K562 (cell line): Measurements from ENCODE around the gene PLXNA2. TPM values are rescaled to one million over a fixed set of nuclear protein-coding genes. Genes with fewer than 3 reads are reported as not detected.

ENCODE experiments used
- ATAC-seq: fragments of 200-7000 bp; cut with Tn5 transposase; 3 replicates; pipeline ENCODE4 v1.9.1; 2020; ENCODE audit warnings: moderate library complexity
- BruUV-seq: library from RNA; stranded (reverse); fragments of 400-500 nt; replicated peaks from 2 replicates; lab custom pipeline; 2021; lab: Mats Ljungman, UMichigan
- CTCF ChIA-PET: fragments of 300-600 bp; formaldehyde crosslinking; extraction: SDS; loops from one replicate; lab custom pipeline; 2021; ENCODE audit warnings: low intra/inter-chr PET ratio; lab: Yijun Ruan, JAX
- POLR2A ChIA-PET: fragments of 300-600, 350-650 bp; sonication (Branson Sonifier 250); formaldehyde crosslinking; extraction: SDS; loops from one replicate; lab custom pipeline; 2021; ENCODE audit warnings: antibody characterized with exemption, inconsistent platforms; lab: Yijun Ruan, JAX
- DNase-seq, 4 experiments: peaks; one replicate each; pipeline versions ENCODE4 v3.0.0 to v3.0.0-alpha.2; 2011 to 2018; ENCODE audit warnings: low spot score in 3 of 4, mixed read lengths in 3 of 4; ENCODE audit errors: extremely low read depth in 1 of 4
- FAIRE-seq: peaks from 2 replicates; lab custom pipeline; 2011; peaks lifted over from hg19 to GRCh38; lab: Jason Lieb, UNC
- H2AFZ ChIP-seq: 2 replicates; pipeline ENCODE4 v1.6.0; 2011; ENCODE audit warnings: low read depth, low read length, control low read depth, inconsistent platforms
- H3K27ac ChIP-seq: fragments of 200-600 bp; 3 replicates; pipeline ENCODE4 v1.8.0; 2011; ENCODE audit warnings: low read depth, mild to moderate bottlenecking, control low read depth, inconsistent platforms, low read length, moderate library complexity, mixed read lengths; ENCODE audit errors: extremely low read depth
- H3K27me3 ChIP-seq, 2 experiments: fragments of 300-600 bp in 1 of 2; 2 replicates in 1 of 2; 3 replicates in 1 of 2; pipeline versions ENCODE4 v1.6.0 to v1.8.0; 2011; ENCODE audit warnings: inconsistent platforms in 2 of 2, low read length in 2 of 2, mild to moderate bottlenecking in 1 of 2, mixed read lengths in 1 of 2, moderate library complexity in 1 of 2; ENCODE audit not compliant: control insufficient read depth in 2 of 2, insufficient read depth in 2 of 2
- H3K36me3 ChIP-seq: fragments of 300-600 bp; 3 replicates; pipeline ENCODE4 v1.8.0; 2011; ENCODE audit warnings: mild to moderate bottlenecking, low read length, inconsistent platforms; ENCODE audit not compliant: control insufficient read depth, insufficient read depth
- H3K4me1 ChIP-seq, 2 experiments: fragments of 200-600 bp in 1 of 2; replicated peaks in 1 of 2; 2 replicates in 1 of 2; 3 replicates in 1 of 2; pipeline versions ENCODE4 v1.5.1 to v1.8.0; 2011; ENCODE audit warnings: inconsistent platforms in 2 of 2, low read length in 2 of 2, mild to moderate bottlenecking in 1 of 2, mixed read lengths in 1 of 2, moderate library complexity in 1 of 2; ENCODE audit not compliant: control insufficient read depth in 2 of 2, insufficient read depth in 2 of 2
- H3K4me2 ChIP-seq: 2 replicates; pipeline ENCODE4 v1.6.1; 2011; ENCODE audit warnings: low read length, control low read depth, inconsistent platforms, mixed read lengths; ENCODE audit not compliant: insufficient read depth
- H3K4me3 ChIP-seq: fragments of 200-600 bp; sonication (generic), shearing (Covaris generic); 2 replicates; pipeline ENCODE4 v1.5.1; 2016; ENCODE audit warnings: control low read depth, inconsistent platforms
- H3K79me2 ChIP-seq: fragments of 200-600 bp; 3 replicates; pipeline ENCODE4 v1.8.0; 2011; ENCODE audit warnings: low read length, inconsistent platforms; ENCODE audit not compliant: control insufficient read depth, insufficient read depth
- H3K9ac ChIP-seq, 2 experiments: 2 replicates each; pipeline versions ENCODE4 v1.6.0 to v1.6.1; 2011; ENCODE audit warnings: low read depth in 2 of 2, low read length in 2 of 2, control low read depth in 1 of 2, inconsistent platforms in 1 of 2, mild to moderate bottlenecking in 1 of 2, mixed read lengths in 1 of 2; ENCODE audit not compliant: insufficient read depth in 1 of 2
- H3K9me1 ChIP-seq: one replicate; pipeline ENCODE4 v1.6.0; 2011; ENCODE audit warnings: inconsistent platforms, mild to moderate bottlenecking, low read length, moderate library complexity; ENCODE audit not compliant: control insufficient read depth, insufficient read depth
- H3K9me3 ChIP-seq: replicated peaks from 2 replicates; pipeline ENCODE4 v1.5.1; 2011; ENCODE audit warnings: low read depth, low read length, inconsistent platforms; ENCODE audit not compliant: control insufficient read depth, insufficient read depth
- H4K20me1 ChIP-seq: replicated peaks from 2 replicates; pipeline ENCODE4 v1.6.1; 2011; ENCODE audit warnings: low read length, inconsistent platforms, mixed read lengths; ENCODE audit not compliant: control insufficient read depth, insufficient read depth
- ATF7 ChIP-seq: fragments of 450-650 bp; IDR thresholded peaks from 2 replicates; pipeline ENCODE4 v1.7.1; 2014; ENCODE audit warnings: mild to moderate bottlenecking, moderate library complexity
- CHD1 ChIP-seq: fragments of 200-600 bp; sonication (generic); IDR thresholded peaks from one replicate; pipeline ENCODE4 v1.6.1; 2012; ENCODE audit warnings: mild to moderate bottlenecking, moderate library complexity, low read length, inconsistent platforms
- DIDO1 ChIP-seq: fragments of 450-650 bp; IDR thresholded peaks from 2 replicates; pipeline ENCODE4 v1.6.1; 2016; ENCODE audit warnings: low read depth, missing biosample characterization, missing genetic modification characterization
- DPF2 ChIP-seq: fragments of 450-650 bp; IDR thresholded peaks from 2 replicates; pipeline ENCODE4 v1.6.1; 2016
- HDAC8 ChIP-seq: fragments of 450-650 bp; IDR thresholded peaks from 2 replicates; pipeline ENCODE4 v1.6.1; 2016; ENCODE audit warnings: mild to moderate bottlenecking, missing genetic modification characterization, moderate library complexity, missing compliant biosample characterization
- KHSRP ChIP-seq: fragments of 450-650 bp; IDR thresholded peaks from 2 replicates; pipeline ENCODE4 v1.6.1; 2017
- NEUROD1 ChIP-seq: fragments of 150-350 bp; IDR thresholded peaks from 2 replicates; pipeline ENCODE4 v1.6.1; 2014; ENCODE audit warnings: borderline replicate concordance, low read length, low read depth; ENCODE audit not compliant: partially characterized antibody
- NR2C1 ChIP-seq, 2 experiments: fragments of 450-650 bp; IDR thresholded peaks; 2 replicates each; pipeline ENCODE4 v1.6.1; 2017; ENCODE audit warnings: mild to moderate bottlenecking in 2 of 2, antibody characterized with exemption in 1 of 2, inconsistent platforms in 1 of 2, missing compliant biosample characterization in 1 of 2, missing genetic modification characterization in 1 of 2
- PTRF ChIP-seq: fragments of 450-650 bp; IDR thresholded peaks from 2 replicates; pipeline ENCODE4 v1.6.1; 2016; ENCODE audit warnings: mild to moderate bottlenecking, missing genetic modification characterization, missing compliant biosample characterization
- SNIP1 ChIP-seq: fragments of 450-650 bp; IDR thresholded peaks from 2 replicates; pipeline ENCODE4 v1.7.1; 2017; ENCODE audit warnings: low read depth, mild to moderate bottlenecking
- SPI1 ChIP-seq: IDR thresholded peaks from 2 replicates; pipeline ENCODE4 v1.6.1; 2011; ENCODE audit warnings: low read depth, low read length, control low read depth, borderline replicate concordance
- ZKSCAN3 ChIP-seq: fragments of 250-450 bp; sonication (Bioruptor Pico); IDR thresholded peaks from 2 replicates; pipeline ENCODE4 v1.4.0; 2020
- ZNF586 ChIP-seq: fragments of 450-650 bp; formaldehyde crosslinking; conservative IDR thresholded peaks from 2 replicates; pipeline ENCODE4 v1.4.0; 2020; ENCODE audit warnings: mild to moderate bottlenecking, moderate library complexity
- WGBS: fragments of 100-300 bp; shearing (Covaris generic); methylation state at CpG from one replicate; pipeline ENCODE4 v1.1.6; 2016; ENCODE audit warnings: low coverage, mixed read lengths; ENCODE audit not compliant: insufficient coverage; ENCODE audit errors: missing lambda C conversion rate; 5-methylcytosine and 5-hydroxymethylcytosine counted together
- in situ Hi-C: fragments of 300-500 bp; cut with MboI; formaldehyde crosslinking; loops from 4 replicates; pipeline ENCODE4 v1.15.0; 2018; ENCODE audit warnings: inconsistent platforms, mixed read lengths
- intact Hi-C: fragments of 100-400 bp; cut with micrococcal nuclease; formaldehyde crosslinking; loops from 2 replicates; pipeline ENCODE4 v1.14.2; 2022
- polyA plus RNA-seq, 8 experiments: library from polyadenylated mRNA; depleted of rRNA in 4 of 8; stranded (reverse) in 5 of 8; unstranded in 3 of 8; fragments of >200 nt; fragmentation: Nextera tagmentation in 2 of 8; fragmentation: Illumina TruSeq in 1 of 8; extraction: Ambion mirVana in 2 of 8; extraction: Trizol in 1 of 8; gene quantifications; 2 replicates each; pipeline versions ENCODE4 v1.2.1 to v1.2.3, GENCODE V29; 2011 to 2014; ENCODE audit warnings: inconsistent platforms in 1 of 8, missing spikeins in 1 of 8
- total RNA-seq, 7 experiments: library from RNA; depleted of rRNA in 6 of 7; stranded (reverse); fragments of >200 nt in 6 of 7; fragmentation: Illumina TruSeq in 2 of 7; extraction: Trizol in 2 of 7; gene quantifications; 2 replicates each; pipeline versions ENCODE4 v1.2.1 to v1.2.3, GENCODE V29; 2011 to 2021; ENCODE audit warnings: low replicate concordance in 1 of 7
- TF ChIP-seq, protein P1 (sequence below), 2 experiments: IDR thresholded peaks in 1 of 2; conservative IDR thresholded peaks in 1 of 2; 2 replicates each; pipeline ENCODE4 v1.6.1; 2016; ENCODE audit warnings: low read depth in 2 of 2, mild to moderate bottlenecking in 1 of 2, missing compliant biosample characterization in 1 of 2, missing genetic modification characterization in 1 of 2, moderate library complexity in 1 of 2
- TF ChIP-seq, protein P2 (sequence below): IDR thresholded peaks from 2 replicates; pipeline ENCODE4 v1.6.1; 2012; ENCODE audit warnings: low read depth, low read length, improper control_type of control experiment, borderline replicate concordance
- TF ChIP-seq, protein P3 (sequence below): fragments of 250-450 bp; sonication (Bioruptor Pico); IDR thresholded peaks from 2 replicates; pipeline ENCODE4 v1.4.0; 2020; ENCODE audit warnings: mild to moderate bottlenecking, moderate library complexity

Gene PLXNA2
- total and polyA plus RNA-seq, 9 of the 15 experiments (the other 6 are each of a cell fraction or from before 2014, with no cell fraction given): 0.01 to 1.3 (median 0.32) TPM

DNA sequence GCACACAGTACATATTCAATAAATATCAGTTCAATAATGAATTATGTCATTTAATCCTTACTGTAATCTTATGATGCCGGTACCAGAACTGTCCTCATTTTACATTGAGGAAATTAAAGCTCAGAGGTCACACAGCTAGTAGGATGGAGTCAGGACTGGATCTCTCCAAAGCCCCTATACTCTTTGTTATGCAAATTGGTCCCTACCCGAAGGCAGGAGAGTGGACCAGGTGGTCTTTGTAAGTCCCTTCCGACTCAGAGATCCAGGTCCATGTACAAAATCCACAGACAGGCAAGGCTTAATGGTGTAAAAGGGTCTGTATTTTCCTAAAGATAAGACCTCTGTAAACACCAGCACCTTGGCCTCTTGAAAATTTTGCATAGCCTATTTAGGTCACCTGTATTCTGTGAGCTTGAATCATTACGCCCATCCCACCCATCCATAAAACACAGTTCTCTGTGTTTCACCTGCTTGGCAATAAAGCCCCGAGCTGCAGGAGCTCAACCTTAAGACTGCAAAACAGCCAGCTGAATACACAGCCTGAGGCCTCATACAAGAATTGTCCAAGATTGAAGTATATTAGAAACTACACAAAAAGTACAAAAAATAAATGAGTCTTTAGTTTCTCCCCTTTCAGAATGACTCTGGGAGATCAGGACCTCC, 41.7 kb downstream of the PLXNA2 start:
- Histone ChIP-seq H4K20me1 (no peaks in the 10 kb centered on the region), H3K4me1 (peaks cover 0 to 13% of the 10 kb centered on the region in 2 experiments; a peak in 3 of 5 replicates), H3K9me1 (no peaks in the 10 kb centered on the region), H3K4me2 (no peak overlapping the region), H2AFZ (no peak overlapping the region), H3K36me3 (no peaks in the 10 kb centered on the region), H3K79me2 (no peaks in the 10 kb centered on the region), H3K4me3 (no peak overlapping the region), H3K9me3 (no peaks in the 10 kb centered on the region), H3K9ac (no peak overlapping the region), H3K27ac (no peak overlapping the region), H3K27me3 (no peaks in the 10 kb centered on the region)
- intact Hi-C loops: no loop called here
- DNase-seq (no peak), FAIRE-seq (no peak), ATAC-seq (no peak)
- ChIA-PET POLR2A (interaction anchor here (0.5 to 1.5 kb wide), 4 partner anchors 10 to 71 kb away, joined by 3 read pairs; no protein-coding TSS in a partner anchor), CTCF (no interaction called here)
- WGBS: 48% methylated on average over 5 of the region's 5 CpGs
- in situ Hi-C loops: no loop called here
- no TSS peak for BruUV-seq
- no peak for TF ChIP-seq SPI1
- TF ChIP-seq, protein P1, sequence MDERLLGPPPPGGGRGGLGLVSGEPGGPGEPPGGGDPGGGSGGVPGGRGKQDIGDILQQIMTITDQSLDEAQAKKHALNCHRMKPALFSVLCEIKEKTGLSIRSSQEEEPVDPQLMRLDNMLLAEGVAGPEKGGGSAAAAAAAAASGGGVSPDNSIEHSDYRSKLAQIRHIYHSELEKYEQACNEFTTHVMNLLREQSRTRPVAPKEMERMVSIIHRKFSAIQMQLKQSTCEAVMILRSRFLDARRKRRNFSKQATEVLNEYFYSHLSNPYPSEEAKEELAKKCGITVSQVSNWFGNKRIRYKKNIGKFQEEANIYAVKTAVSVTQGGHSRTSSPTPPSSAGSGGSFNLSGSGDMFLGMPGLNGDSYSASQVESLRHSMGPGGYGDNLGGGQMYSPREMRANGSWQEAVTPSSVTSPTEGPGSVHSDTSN (CRISPR knock-in tag; IDR thresholded peaks at IDR 0.05; ENCODE audit: low read depth): no peak
- TF ChIP-seq, protein P1 (tag; conservative IDR thresholded peaks at IDR 0.05; ENCODE audit: low read depth): no peak
- no peak for TF ChIP-seq ATF7
- TF ChIP-seq NEUROD1: no peak
- no peak for TF ChIP-seq DPF2
- TF ChIP-seq NR2C1 (IDR thresholded peaks at IDR 0.05): no peak
- TF ChIP-seq NR2C1 (tag; IDR thresholded peaks at IDR 0.05): no peak
- no peak for TF ChIP-seq DIDO1 (tag)
- no peak for TF ChIP-seq ZKSCAN3 (CRISPR knock-in tag)
- no peak for TF ChIP-seq SNIP1
- no peak for TF ChIP-seq KHSRP
- TF ChIP-seq, protein P2, sequence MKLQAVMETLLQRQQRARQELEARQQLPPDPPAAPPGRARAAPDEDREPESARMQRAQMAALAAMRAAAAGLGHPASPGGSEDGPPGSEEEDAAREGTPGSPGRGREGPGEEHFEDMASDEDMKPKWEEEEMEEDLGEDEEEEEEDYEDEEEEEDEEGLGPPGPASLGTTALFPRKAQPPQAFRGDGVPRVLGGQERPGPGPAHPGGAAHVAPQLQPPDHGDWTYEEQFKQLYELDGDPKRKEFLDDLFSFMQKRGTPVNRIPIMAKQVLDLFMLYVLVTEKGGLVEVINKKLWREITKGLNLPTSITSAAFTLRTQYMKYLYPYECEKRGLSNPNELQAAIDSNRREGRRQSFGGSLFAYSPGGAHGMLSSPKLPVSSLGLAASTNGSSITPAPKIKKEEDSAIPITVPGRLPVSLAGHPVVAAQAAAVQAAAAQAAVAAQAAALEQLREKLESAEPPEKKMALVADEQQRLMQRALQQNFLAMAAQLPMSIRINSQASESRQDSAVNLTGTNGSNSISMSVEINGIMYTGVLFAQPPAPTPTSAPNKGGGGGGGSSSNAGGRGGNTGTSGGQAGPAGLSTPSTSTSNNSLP: no peak
- no peak for TF ChIP-seq HDAC8 (tag)
- TF ChIP-seq ZNF586 (CRISPR knock-in tag): no peak
- TF ChIP-seq, protein P3, sequence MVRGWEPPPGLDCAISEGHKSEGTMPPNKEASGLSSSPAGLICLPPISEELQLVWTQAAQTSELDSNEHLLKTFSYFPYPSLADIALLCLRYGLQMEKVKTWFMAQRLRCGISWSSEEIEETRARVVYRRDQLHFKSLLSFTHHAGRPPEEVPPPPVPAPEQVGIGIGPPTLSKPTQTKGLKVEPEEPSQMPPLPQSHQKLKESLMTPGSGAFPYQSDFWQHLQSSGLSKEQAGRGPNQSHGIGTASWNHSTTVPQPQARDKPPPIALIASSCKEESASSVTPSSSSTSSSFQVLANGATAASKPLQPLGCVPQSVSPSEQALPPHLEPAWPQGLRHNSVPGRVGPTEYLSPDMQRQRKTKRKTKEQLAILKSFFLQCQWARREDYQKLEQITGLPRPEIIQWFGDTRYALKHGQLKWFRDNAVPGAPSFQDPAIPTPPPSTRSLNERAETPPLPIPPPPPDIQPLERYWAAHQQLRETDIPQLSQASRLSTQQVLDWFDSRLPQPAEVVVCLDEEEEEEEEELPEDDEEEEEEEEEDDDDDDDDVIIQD (CRISPR knock-in tag): no peak
- no peak for TF ChIP-seq CHD1
- TF ChIP-seq PTRF (tag): no peak
